HG03457 (cell line): ENCODE data around the gene PADI3.
"Not testable (repeated sequence)": the region's sequence is repeated elsewhere in the genome, so short reads cannot be mapped to it uniquely, and the experiment has no call there.

Experiments
- ATAC-seq: cut with Tn5 transposase; IDR thresholded peaks from one replicate; pipeline ENCODE4 v1.9.1; 2021; ENCODE audit warnings: moderate number of reproducible peaks; ENCODE audit not compliant: unreplicated experiment

The PADI3 gene

DNA sequence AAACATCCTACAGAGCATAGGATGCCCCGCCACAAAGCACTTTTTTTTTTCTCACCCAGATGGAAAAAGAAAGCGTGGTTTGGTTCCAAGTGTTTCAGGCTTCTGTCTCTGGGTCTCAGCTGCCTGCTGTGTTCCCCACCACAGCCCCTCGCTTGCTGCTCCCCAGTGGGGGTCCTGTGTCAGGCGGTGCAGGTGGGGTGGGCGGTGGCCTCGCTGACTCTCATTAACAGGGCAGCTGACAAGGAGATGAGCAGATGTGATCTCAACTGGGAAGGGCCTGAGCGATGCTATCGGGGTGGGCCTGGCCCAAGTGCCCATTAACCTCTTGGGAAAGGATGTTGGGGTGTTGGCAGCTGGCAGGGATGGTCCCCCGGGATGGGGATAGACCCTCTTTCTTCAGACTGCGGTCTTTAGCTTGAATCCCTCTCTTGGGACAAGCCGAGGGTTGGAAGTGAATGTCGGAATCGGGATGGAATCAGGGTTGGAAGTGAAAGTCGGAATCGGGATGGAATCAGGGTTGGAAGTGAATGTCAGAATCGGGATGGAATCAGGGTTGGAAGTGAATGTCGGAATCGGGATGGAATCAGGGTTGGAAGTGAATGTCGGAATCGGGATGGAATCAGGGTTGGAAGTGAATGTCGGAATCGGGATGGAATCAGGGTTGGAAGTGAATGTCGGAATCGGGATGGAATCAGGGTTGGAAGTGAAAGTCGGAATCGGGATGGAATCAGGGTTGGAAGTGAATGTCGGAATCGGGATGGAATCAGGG, 7.7 kb upstream of the PADI3 start:
- not testable (repeated sequence) for ATAC-seq

DNA sequence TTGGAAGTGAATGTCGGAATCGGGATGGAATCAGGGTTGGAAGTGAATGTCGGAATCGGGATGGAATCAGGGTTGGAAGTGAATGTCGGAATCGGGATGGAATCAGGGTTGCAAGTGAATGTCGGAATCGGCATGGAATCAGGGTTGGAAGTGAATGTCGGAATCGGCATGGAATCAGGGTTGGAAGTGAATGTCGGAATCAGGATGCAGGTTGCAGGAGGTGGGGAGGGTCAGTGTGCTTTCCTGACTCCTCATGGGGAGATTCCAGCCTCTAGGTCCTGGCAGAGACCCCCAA, 7.2 kb upstream of the PADI3 start:
- ATAC-seq: not testable (repeated sequence)

DNA sequence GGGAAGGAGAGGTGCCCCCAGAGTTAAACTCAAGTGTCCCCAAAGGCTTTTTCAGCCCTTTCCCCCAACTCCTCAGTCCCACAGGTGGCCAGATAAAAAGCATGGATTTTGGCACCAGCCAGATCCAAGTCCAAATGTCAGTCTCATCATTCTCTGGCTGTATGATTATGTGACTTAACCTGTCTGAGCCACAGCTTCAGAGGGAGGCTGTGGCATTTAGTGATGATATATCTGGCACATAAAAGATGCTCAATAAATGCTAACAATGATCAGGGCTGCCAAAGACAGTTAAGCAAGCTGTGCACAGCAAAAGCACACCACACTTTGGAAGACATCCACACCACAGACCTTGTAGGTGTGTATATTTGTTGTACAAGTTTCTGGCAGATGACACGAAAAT, 5.6 kb upstream of the PADI3 start:
- no peak for ATAC-seq

DNA sequence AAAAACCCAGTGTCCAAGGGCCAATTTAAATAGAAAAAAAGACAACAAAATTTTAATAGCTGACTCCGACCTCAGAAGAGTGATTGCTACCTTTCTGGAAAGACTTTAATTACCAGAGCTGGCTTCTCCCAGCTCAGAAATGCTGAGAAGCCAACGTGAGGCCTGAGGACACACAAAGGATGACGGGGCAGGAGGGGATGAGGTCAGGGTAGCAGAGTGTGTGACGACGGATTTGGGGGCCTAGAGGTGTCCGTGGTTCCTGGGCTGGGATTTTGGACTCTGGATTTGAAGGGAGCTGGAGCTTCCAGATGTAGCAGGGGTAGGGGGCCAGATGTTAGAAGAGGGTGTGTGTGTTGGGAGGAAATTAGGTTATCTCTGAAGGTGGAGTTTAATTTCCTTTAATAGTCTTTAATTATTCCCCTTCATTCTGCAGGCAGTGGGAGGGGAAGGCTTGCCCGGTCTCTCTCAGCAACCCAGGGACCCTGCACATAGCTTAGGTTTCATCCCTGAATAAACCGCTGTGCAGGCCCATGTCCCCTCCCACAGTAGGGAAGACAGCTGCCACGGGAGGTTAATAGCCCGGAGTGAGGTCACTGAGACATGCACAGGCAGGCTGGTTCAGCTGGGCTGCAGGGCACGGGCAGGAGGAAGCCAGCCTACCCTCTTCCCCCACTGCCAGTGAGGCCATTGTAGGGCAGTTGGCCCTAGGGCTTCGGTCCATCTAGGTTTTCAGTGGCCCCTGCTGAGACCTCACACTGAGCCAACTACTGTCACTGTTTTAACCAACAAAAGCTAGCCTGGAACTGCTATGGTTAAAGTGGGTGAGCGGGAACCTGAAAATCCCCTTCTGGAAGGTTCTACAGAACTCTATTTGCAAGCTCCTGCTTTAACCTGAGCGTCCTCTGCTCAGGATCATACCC, 3.8 kb upstream of the PADI3 start:
- no peak for ATAC-seq

DNA sequence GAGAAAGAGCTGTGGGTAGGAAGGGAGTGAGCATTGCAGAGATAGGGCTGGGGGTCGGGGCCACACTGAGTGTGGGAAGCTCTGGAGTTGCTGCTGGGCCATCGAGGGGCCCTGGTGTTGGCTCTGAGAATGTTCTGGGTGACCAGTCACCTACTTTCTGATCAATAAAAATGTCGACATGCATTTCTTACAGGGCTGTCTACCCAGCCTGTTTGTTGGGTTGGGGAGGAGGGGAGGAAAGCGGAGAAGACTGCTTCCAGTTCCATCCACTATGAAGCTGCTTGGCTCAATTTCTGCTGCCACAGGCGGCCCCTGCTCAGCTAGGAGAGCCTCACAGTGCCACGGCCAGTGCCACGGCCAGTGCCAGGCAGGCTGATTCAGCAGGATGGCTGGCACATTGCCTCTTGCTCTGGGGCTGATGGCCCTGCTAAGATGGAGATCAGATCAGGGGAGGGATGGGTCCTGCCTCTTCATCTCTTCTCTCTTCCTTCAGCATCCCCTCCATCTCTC, 3.0 kb upstream of the PADI3 start:
- no peak for ATAC-seq

DNA sequence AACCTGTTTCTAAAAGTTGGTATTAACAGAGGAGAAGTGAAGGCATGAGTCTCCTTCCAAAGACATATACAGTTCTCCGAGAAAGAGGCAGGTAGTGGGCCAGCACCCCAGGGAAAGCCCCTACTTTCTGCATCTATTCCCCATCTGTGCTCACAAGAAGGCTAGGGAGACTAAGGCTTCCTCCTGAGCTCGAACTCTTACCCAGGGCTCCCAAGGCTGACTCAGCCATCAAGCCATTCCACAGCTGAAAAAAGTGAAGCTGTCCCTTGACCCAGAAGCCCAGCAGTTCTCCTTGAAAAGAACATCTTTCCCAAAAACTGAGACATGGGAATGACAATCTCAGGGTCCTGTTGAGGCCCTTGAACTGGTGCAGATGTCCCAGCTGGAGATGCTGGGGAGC, 1.9 kb upstream of the PADI3 start:
- ATAC-seq: no peak

DNA sequence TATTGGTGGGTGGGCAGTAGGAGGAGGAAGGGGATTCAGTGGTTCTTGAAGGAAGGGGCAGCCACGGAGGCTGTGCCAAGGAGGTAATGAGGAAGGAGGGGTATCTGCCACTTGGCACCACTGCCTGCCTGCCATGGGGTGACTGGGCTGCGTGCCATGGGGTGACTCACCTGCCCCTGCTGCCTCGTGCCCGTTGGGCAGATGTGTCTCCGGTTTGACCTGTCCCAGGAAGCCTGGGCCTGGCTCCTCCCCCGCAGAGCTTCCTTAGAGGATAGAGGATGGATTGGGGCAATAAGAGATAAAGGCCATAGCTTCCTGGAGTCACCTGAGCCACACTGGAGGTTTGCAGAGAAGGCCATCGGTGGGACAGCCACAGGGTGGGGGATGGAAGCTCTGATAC, 1.7 kb downstream of the PADI3 start:
- no peak for ATAC-seq

DNA sequence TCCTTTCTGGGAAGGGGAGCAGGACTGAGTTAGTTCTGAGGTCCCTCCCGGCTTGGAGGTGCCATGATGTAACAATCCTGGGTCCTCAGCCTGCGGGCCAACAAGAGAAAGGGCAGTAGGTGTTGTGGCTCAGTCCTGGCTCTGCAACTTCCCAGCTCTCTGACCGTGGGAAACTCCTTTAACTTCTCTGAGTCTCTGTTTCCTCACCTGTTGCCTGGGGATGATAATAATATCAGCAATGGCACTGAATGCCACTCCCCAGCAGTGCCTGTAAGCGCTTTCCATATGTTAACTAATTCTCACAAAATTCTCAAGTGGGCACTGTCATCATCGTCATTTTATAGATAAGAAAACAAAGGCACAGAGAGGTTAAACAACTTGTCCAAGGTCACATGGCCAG, 2.3 kb downstream of the PADI3 start:
- no peak for ATAC-seq

DNA sequence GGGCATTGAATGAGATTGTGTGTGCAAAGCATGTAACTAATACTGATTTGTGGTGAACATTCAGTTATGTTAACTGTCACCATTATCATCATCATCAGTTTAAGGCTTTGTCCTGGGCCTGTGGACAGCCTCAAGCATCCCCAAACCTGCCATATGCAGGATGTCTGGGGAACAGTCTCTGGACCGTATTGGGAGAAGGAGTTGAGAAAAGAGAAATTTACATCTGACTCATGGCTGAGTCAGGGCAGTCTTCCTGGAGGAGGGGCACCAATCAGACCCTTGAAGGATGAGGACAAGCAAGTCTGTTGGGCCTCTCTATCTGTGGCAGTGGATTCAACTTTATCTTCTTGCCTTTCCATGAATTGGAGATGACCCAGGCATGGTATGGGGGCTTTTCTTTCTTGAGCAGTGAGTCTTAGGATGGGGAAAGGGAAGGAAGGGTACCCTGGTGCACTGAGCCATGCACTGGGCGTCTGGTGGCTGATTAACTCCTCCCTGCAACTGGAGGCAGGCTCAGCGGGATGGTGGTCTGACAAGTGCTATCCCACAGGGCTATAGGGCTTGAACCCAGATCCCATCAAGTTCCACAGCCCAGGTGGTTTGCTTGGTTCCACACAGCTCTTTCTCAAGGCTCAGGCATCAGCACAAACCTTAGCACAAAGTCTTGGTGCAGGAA, 2.9 kb downstream of the PADI3 start:
- no peak for ATAC-seq

DNA sequence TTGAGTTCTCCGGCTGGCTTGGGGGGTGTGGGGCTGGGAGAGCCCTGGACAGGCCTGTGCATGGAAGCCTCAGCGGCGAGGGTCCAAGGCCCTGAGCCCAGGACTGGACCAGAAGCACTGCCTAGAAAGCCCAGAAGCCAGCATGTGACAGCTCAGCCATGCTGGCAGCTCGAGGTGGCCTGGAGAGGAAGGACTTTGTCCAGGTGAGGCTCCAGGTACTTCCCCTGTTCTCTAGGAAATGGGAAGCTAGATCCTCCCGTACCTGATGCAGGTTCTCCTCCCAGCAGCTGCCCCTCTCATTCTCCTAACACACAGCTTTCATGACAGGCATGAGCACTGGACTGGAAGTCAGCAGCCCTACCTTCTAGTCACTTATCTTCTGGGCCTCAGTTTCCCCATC, 6.4 kb downstream of the PADI3 start:
- no peak for ATAC-seq

DNA sequence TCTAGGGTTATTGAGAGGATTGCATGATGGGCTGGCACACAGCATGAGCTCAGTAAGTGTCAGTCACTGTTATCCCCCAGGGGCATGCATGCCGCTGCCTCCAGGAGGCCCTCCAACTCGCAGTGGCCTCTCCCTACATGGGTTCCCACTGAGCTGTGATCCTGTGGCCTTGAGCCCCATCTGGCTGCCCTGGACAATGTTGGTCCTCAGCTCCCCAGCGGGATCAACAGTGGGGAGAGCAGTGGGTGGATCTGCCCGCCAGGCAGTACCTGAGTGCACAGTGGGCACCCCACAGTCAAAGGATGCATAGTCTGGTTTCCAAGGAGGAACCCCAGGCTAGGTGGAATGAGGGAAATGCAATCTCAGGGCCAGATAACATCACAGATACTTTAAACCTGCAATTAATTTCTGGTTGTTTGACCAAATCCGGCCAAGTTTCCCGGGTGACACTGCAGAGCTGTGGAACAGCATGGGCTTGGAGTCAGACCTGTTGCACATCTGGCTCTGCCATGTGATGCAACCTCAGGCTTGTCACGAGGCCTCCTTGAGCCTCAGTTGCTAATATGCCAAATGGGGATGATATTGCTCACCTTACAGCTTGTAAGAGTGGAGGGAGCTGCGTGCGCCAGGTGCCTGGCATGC, 9.3 kb downstream of the PADI3 start:
- ATAC-seq: no peak

DNA sequence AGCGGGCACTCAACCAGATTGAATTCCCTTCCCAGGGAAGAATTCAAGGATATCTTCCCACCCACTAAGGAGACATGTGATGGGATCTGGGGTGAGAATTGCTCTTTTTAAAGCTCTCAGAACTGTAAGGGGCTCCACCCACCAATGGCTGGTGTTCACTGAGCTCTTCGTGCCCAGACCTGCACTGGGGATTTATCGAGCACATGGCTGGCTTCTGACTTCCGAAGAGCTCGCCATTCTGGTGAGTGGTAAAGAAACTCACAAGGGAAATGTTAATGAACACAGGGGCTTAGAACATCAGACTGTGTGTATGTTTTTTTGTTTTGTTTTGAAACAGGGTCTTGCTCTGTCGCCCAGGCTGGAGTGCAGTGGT, 9.8 kb downstream of the PADI3 start:
- no peak for ATAC-seq

DNA sequence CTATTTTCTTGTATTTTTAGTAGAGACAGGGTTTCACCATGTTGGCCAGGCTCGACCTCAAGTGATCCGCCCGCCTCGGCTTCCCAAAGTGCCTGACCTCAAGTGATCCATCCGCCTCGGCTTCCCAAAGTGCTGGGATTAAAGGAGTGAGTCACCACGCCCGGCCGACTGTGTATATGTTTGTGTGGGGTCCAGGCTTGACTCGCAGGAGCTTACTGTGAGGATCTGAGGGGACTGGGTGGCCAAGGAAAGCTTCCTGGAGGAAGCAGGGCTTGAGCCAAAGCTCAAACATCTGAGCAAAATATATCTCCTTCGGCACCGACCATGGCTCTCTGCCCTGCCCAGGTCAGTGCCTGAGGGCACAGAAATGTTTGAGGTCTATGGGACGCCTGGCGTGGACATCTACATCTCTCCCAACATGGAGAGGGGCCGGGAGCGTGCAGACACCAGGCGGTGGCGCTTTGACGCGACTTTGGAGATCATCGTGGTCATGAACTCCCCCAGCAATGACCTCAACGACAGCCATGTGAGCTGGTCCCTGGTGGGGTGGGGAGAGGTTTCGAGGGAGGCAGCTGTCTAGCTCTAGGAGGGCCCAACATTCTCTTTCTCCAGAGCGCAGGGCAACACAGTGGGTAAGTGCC, 10.5 kb downstream of the PADI3 start:
- ATAC-seq: no peak

DNA sequence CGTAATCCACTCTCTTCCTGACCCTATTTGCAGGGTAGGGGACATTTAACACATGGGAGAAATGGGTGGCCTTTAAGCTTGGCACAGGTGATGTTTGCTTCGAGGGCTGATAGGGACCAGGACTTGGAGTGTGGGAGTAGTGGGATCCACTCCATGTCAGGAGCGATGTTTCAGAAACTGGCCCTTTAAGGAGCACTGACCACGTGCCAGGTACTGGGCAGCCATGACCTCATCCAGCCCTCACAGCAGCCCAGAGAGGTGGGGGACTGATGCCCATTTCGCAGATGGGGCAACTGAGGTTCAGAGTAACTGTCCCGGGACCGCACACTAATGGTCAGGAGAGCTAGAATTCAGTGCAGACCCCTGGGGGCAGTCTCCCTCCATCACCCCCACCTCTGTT, 11.4 kb downstream of the PADI3 start:
- no peak for ATAC-seq

DNA sequence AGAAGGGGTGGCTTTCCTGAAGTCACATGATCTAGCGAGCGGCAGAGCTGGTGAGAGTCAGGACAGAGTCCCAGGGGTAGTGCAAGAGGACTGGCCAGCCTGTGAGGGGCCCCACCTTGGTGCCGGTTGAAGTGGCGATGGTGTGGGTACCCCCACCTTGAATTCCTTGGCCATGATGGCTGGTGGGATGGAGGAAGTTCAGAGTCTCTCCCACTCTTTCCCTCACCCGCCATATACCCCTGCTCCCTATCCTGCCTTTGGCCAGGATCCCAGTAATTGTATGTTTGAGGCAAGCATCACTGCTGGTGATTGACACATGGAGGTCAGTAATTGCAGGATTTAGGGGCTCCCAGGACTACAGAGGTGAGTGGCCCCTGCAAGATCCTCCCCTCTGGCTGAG, 11.8 kb downstream of the PADI3 start:
- ATAC-seq: no peak

DNA sequence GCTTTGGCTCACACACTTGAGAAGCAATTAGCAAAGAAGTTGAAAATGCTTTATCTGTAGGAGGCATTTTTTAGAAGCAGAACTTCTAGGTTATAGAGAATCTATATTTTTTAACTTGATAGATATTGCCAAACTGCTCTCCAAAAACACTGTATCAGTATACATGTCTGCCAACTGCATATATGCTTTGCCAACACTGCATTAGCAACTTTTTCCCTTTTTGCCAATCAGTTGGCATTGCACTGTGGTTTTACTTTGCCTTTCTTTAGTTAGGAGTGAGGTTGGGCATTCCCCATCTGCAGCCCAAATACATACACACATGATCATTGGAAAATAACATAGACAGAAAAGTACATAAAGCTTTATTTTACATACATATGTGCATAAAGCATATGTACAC, 15.0 kb downstream of the PADI3 start:
- no peak for ATAC-seq

DNA sequence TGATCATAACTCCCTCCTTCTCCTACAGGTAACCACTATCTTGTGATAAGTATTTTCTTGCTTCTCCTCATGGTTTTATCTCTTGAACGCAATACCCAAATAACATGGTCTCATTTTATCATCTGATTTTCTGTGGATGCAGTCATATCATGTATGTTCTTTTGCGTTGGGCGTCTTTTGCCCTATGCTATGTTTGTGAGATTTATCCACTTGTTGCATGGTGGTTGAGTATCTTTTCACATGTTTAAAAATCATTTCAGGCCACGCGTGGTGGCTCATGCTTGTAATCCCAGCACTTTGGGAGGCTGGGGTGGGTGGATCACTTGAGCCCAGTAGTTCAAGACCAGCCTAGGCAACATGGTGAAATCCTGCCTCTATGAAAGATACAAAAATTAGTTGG, 15.6 kb downstream of the PADI3 start:
- no peak for ATAC-seq

DNA sequence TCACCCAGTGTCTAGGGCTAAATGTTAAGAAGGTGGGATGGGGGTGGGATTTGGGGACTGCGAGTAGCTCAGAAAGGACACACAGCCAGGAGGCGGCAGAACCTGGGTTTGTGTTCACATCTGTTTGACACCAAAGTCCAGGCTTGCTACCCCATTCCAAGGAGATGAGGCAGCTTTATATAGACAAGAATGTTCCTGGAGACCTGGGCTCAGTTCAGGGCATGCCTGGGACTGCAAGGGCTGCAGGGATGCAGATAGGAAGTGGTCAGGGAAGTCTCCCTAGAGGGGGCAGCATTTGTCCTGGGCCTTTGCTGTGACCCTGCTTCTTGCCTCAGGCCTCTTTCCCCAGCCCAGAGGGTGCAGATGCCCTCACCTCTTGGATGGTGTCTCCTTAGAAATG, 16.3 kb downstream of the PADI3 start:
- ATAC-seq: no peak

DNA sequence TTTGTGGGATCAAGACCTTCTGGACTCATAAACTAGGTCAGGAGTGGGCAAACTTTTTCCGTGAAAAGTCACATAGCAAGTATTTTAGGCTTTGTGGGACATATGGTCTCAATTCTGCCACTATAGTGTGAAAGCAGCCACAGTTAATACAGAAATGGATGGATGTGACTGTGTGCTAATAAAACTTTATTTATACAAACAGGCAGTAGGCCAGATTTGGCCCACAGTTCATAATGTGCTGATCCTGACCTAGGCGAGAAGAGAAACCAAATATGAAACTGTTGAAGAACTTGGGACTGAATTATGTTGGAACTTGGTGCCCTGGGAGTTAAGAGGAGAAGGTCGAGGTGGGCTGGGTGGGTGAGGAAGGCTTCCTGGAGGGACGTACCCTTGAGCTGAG, 17.1 kb downstream of the PADI3 start:
- ATAC-seq: no peak

DNA sequence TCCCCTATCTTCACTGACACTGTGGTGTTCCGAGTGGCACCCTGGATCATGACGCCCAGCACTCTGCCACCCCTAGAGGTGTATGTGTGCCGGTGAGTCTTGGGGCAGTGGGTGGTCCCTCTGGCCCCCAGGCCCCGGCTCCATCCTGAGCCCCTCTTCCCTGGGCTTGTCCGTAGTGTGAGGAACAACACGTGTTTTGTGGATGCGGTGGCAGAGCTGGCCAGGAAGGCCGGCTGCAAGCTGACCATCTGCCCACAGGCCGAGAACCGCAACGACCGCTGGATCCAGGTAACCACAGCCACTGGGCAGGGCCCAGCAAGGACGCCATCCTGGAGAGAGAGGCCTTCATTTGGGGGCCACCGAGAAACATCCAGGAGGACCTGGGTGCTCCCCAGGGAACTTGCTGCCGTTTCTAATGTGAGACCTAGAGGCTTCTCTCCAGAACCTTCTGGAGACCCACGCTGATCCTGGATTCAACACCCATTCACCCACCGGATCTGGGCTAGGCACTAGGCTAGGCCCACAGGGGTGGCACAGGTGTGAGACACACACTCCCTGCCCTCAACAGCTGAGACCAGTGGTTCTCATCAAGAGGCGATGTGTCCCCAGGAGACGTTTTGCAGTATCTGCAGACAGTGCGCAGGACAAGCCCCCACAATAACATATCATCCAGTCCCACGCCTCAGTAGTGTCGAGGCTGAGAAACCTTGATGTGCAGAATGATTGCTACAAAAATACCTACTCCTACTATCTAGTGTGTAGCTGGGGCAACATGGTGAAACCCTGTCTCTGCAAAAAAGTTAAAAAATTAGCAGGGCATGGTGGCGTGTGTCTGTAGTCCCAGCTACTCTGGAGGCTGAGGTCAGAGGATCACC, 22.2 kb downstream of the PADI3 start:
- ATAC-seq: no peak
